GM12878 (cell line): ENCODE results near the gene TRPM3. TPM values are rescaled to one million over a fixed set of nuclear protein-coding genes. Genes with fewer than 3 reads are reported as not detected.

ENCODE experiments used
- ATAC-seq: fragments of 200-7000 bp; cut with Tn5 transposase; 3 replicates; pipeline ENCODE4 v1.9.1; 2020; ENCODE audit warnings: mild to moderate bottlenecking, moderate library complexity
- BruUV-seq: library from RNA; stranded (reverse); fragments of 400-500 nt; replicated peaks from 2 replicates; lab custom pipeline; 2021; lab: Mats Ljungman, UMichigan
- CTCF ChIA-PET: fragments of 300-600 bp; sonication (Branson Sonifier 250); formaldehyde crosslinking; extraction: SDS; loops from one replicate; lab custom pipeline; 2021; ENCODE audit warnings: inconsistent platforms; lab: Yijun Ruan, JAX
- POLR2A ChIA-PET: fragments of 350-600 bp; formaldehyde crosslinking; extraction: SDS; loops from one replicate; lab custom pipeline; 2021; ENCODE audit warnings: inconsistent platforms; lab: Charles Lee
- RAD21 ChIA-PET: fragments of 300-600 bp; sonication (Branson Sonifier 250); formaldehyde crosslinking; loops from one replicate; lab custom pipeline; 2023; ENCODE audit warnings: antibody characterized with exemption; ENCODE audit not compliant: unreplicated experiment; lab: Charles Lee
- SMC1A ChIA-PET: fragments of 300-600 bp; sonication (Branson Sonifier 250); formaldehyde crosslinking; loops from one replicate; lab custom pipeline; 2023; ENCODE audit not compliant: unreplicated experiment, uncharacterized antibody; lab: Charles Lee
- DNase-seq: peaks from one replicate; pipeline ENCODE4 v3.0.0-alpha.2; 2011; ENCODE audit warnings: low read depth, low spot score
- FAIRE-seq: peaks from 3 replicates; lab custom pipeline; 2011; peaks lifted over from hg19 to GRCh38; lab: Jason Lieb, UNC
- H2AFZ ChIP-seq: 2 replicates; pipeline ENCODE4 v1.6.0; 2011; ENCODE audit warnings: low read depth, low read length, control low read depth; ENCODE audit not compliant: control insufficient read depth
- H3K27ac ChIP-seq: 2 replicates; pipeline ENCODE4 v1.5.1; 2011; ENCODE audit warnings: control low read depth; ENCODE audit not compliant: control insufficient read depth, insufficient read depth
- H3K27me3 ChIP-seq, 2 experiments: replicated peaks in 1 of 2; 2 replicates each; pipeline versions ENCODE4 v1.6.0 to v1.6.1; 2011; ENCODE audit warnings: low read length in 1 of 2; ENCODE audit not compliant: control insufficient read depth in 2 of 2, insufficient read depth in 2 of 2
- H3K36me3 ChIP-seq, 2 experiments: 2 replicates each; pipeline ENCODE4 v1.5.1; 2011; ENCODE audit warnings: low read length in 1 of 2; ENCODE audit not compliant: control insufficient read depth in 2 of 2, insufficient read depth in 2 of 2
- H3K4me1 ChIP-seq: 2 replicates; pipeline ENCODE4 v1.6.1; 2011; ENCODE audit warnings: mild to moderate bottlenecking, low read length, moderate library complexity, mixed read lengths; ENCODE audit not compliant: control insufficient read depth, insufficient read depth
- H3K4me2 ChIP-seq: 2 replicates; pipeline ENCODE4 v1.6.0; 2011; ENCODE audit warnings: control low read depth; ENCODE audit not compliant: control insufficient read depth, insufficient read depth
- H3K4me3 ChIP-seq: fragments of 200-600 bp; sonication (generic); 2 replicates; pipeline ENCODE4 v1.5.1; 2016
- H3K79me2 ChIP-seq: 2 replicates; pipeline ENCODE4 v1.6.0; 2011; ENCODE audit warnings: low read length; ENCODE audit not compliant: control insufficient read depth, insufficient read depth
- H3K9ac ChIP-seq: 2 replicates; pipeline ENCODE4 v1.8.0; 2011; ENCODE audit warnings: low read length, control low read depth, mixed read lengths; ENCODE audit not compliant: control insufficient read depth, insufficient read depth
- H3K9me3 ChIP-seq: replicated peaks from 3 replicates; pipeline ENCODE4 v1.5.1; 2011; ENCODE audit warnings: mild to moderate bottlenecking, low read length; ENCODE audit not compliant: control insufficient read depth, insufficient read depth
- H4K20me1 ChIP-seq: 2 replicates; pipeline ENCODE4 v1.6.0; 2011; ENCODE audit not compliant: control insufficient read depth, insufficient read depth
- BHLHE40 ChIP-seq, 2 experiments: fragments of 450-650 bp in 1 of 2; IDR thresholded peaks; 2 replicates each; pipeline ENCODE4 v1.6.1; 2011 to 2017; ENCODE audit warnings: low read depth in 2 of 2, borderline replicate concordance in 1 of 2, improper control_type of control experiment in 1 of 2, low read length in 1 of 2, mild to moderate bottlenecking in 1 of 2
- CHD1 ChIP-seq: IDR thresholded peaks from 2 replicates; pipeline ENCODE4 v1.6.1; 2012; ENCODE audit warnings: low read depth, low read length, improper control_type of control experiment
- E2F8 ChIP-seq: fragments of 450-650 bp; IDR thresholded peaks from 2 replicates; pipeline ENCODE4 v1.6.1; 2018; ENCODE audit warnings: mild to moderate bottlenecking, low read depth, moderate library complexity; ENCODE audit not compliant: partially characterized antibody
- HDAC2 ChIP-seq: fragments of 200-600 bp; sonication (generic); IDR thresholded peaks from 2 replicates; pipeline ENCODE4 v1.6.1; 2017
- NBN ChIP-seq: fragments of 450-650 bp; IDR thresholded peaks from 2 replicates; pipeline ENCODE4 v1.6.1; 2016
- NFYB ChIP-seq: IDR thresholded peaks from 2 replicates; pipeline ENCODE4 v1.6.1; 2011; ENCODE audit warnings: low read depth, mild to moderate bottlenecking, low read length, improper control_type of control experiment, moderate library complexity; ENCODE audit not compliant: insufficient read depth
- RBBP5 ChIP-seq: fragments of 200-600 bp; sonication (generic); conservative IDR thresholded peaks from 2 replicates; pipeline ENCODE4 v1.6.1; 2016
- SMAD5 ChIP-seq: IDR thresholded peaks from 2 replicates; pipeline ENCODE4 v1.6.1; 2016; ENCODE audit warnings: antibody characterized with exemption, low read depth
- TAF1 ChIP-seq: IDR thresholded peaks from 2 replicates; pipeline ENCODE4 v1.6.1; 2011; ENCODE audit warnings: mild to moderate bottlenecking, low read depth, low read length, borderline replicate concordance
- WGBS: methylation state at CpG from one replicate; pipeline ENCODE4 v1.1.6; 2016; ENCODE audit warnings: low lambda C conversion rate; ENCODE audit not compliant: insufficient replicate concordance, insufficient coverage; ENCODE audit errors: missing lambda C conversion rate; 5-methylcytosine and 5-hydroxymethylcytosine counted together
- in situ Hi-C: fragments of 300-500 bp; cut with MboI; formaldehyde crosslinking; loops from 9 replicates; pipeline ENCODE4 v1.14.3; 2018; ENCODE audit warnings: mixed read lengths
- intact Hi-C: fragments of 100-400 bp; cut with micrococcal nuclease; formaldehyde crosslinking; loops from one replicate; pipeline ENCODE4 v1.14.2; 2022; ENCODE audit not compliant: unreplicated experiment
- polyA plus RNA-seq, 11 experiments: library from polyadenylated mRNA; depleted of rRNA in 4 of 11; unstranded in 6 of 11; stranded (reverse) in 5 of 11; fragments of >200 nt; fragmentation: Nextera tagmentation in 4 of 11; fragmentation: Illumina TruSeq in 1 of 11; extraction: Ambion mirVana in 4 of 11; extraction: Trizol in 1 of 11; gene quantifications; 1 replicate in 1 of 11; 2 replicates in 10 of 11; pipeline versions ENCODE4 v1.2.1 to v1.2.3, GENCODE V29; 2011 to 2016; ENCODE audit warnings: inconsistent platforms in 2 of 11, missing spikeins in 2 of 11, low read depth in 1 of 11
- total RNA-seq, 4 experiments: library from RNA; depleted of rRNA in 3 of 4; stranded (reverse); fragments of >200 nt in 3 of 4; fragmentation: Illumina TruSeq in 1 of 4; extraction: Trizol in 1 of 4; gene quantifications; 2 replicates each; pipeline versions ENCODE4 v1.2.1 to v1.2.3, GENCODE V29; 2013 to 2021
- TF ChIP-seq, protein P1 (sequence below): fragments of 450-650 bp; formaldehyde crosslinking; IDR thresholded peaks from 2 replicates; pipeline ENCODE4 v1.5.0; 2022; ENCODE audit warnings: mild to moderate bottlenecking, missing genetic modification characterization

The TRPM3 gene
- total and polyA plus RNA-seq, 10 of the 15 experiments (the other 5 are each of a cell fraction or from before 2014, with no cell fraction given) = not detected

- TF ChIP-seq, protein P1, sequence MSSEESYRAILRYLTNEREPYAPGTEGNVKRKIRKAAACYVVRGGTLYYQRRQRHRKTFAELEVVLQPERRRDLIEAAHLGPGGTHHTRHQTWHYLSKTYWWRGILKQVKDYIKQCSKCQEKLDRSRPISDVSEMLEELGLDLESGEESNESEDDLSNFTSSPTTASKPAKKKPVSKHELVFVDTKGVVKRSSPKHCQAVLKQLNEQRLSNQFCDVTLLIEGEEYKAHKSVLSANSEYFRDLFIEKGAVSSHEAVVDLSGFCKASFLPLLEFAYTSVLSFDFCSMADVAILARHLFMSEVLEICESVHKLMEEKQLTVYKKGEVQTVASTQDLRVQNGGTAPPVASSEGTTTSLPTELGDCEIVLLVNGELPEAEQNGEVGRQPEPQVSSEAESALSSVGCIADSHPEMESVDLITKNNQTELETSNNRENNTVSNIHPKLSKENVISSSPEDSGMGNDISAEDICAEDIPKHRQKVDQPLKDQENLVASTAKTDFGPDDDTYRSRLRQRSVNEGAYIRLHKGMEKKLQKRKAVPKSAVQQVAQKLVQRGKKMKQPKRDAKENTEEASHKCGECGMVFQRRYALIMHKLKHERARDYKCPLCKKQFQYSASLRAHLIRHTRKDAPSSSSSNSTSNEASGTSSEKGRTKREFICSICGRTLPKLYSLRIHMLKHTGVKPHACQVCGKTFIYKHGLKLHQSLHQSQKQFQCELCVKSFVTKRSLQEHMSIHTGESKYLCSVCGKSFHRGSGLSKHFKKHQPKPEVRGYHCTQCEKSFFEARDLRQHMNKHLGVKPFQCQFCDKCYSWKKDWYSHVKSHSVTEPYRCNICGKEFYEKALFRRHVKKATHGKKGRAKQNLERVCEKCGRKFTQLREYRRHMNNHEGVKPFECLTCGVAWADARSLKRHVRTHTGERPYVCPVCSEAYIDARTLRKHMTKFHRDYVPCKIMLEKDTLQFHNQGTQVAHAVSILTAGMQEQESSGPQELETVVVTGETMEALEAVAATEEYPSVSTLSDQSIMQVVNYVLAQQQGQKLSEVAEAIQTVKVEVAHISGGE (CRISPR knock-in tag) = no peak
- no peak for TF ChIP-seq HDAC2
- no peak for TF ChIP-seq SMAD5
These were observed 140.1 kb downstream of the TRPM3 start (continued) for GRCh38 chr9:70981312-70981711.

DNA sequence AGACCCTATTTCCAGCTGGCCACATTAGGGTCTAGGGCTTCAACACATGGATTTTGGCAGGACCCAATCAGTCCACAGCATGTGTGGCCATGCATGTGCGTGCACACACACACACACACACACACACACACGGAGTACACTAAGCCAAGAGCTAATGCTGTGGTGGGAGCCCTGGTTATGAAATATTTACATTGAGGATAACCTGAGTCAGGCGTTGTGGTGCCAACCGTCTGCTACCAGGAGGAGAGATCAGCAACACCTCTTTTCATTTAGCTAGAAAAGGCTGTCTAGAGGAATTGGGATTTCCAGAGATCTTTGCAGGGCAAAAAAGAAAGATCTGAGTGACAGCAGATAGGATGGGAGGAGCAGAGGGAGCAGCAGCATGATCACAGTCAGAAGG, 141.5 kb downstream of the TRPM3 start:
- H3K4me3 ChIP-seq = no peak overlapping the region
- 36% methylated on average over 4 of the region's 4 CpGs for WGBS
- H3K27me3 ChIP-seq = no peaks in the 10 kb centered on the region
- H2AFZ ChIP-seq = no peak overlapping the region
- ChIA-PET SMC1A (no interaction called here), CTCF (no interaction called here), RAD21 (no interaction called here), POLR2A (no interaction called here)
- TF ChIP-seq CHD1 (no peak), NFYB (no peak), E2F8 (no peak), BHLHE40 (IDR thresholded peaks at IDR 0.05; ENCODE audit: borderline replicate concordance in 1 of 2, low read depth in 2 of 2, low read length in 1 of 2) (no peak), RBBP5 (no peak), TAF1 (no peak), NBN (no peak)
- H3K27ac ChIP-seq = no peak overlapping the region
- no peaks in the 10 kb centered on the region for H3K9me3 ChIP-seq
- in situ Hi-C loops = no loop called here
- ATAC-seq = no peak
- FAIRE-seq = no peak
- H3K4me2 ChIP-seq = no peak overlapping the region
- H3K79me2 ChIP-seq = no peaks in the 10 kb centered on the region
- no TSS peak for BruUV-seq
- no peak for DNase-seq
- H3K9ac ChIP-seq = no peak overlapping the region
- no peaks in the 10 kb centered on the region for H3K36me3 ChIP-seq
- no peaks in the 10 kb centered on the region for H3K4me1 ChIP-seq
- intact Hi-C loops = loop anchor here (1.0 kb wide), 1 partner anchor 35 kb away; no protein-coding TSS in a partner anchor
- no peaks in the 10 kb centered on the region for H4K20me1 ChIP-seq
